HG02973 (cell line): ENCODE data around the gene TEX13D.
"Not testable (repeated sequence)": the region's sequence is repeated elsewhere in the genome, so short reads cannot be mapped to it uniquely, and the experiment has no call there.

Experiments used
- ATAC-seq: cut with Tn5 transposase; IDR thresholded peaks from one replicate; pipeline ENCODE4 v1.9.1; 2021; ENCODE audit warnings: moderate library complexity; ENCODE audit not compliant: unreplicated experiment

The TEX13D gene

DNA sequence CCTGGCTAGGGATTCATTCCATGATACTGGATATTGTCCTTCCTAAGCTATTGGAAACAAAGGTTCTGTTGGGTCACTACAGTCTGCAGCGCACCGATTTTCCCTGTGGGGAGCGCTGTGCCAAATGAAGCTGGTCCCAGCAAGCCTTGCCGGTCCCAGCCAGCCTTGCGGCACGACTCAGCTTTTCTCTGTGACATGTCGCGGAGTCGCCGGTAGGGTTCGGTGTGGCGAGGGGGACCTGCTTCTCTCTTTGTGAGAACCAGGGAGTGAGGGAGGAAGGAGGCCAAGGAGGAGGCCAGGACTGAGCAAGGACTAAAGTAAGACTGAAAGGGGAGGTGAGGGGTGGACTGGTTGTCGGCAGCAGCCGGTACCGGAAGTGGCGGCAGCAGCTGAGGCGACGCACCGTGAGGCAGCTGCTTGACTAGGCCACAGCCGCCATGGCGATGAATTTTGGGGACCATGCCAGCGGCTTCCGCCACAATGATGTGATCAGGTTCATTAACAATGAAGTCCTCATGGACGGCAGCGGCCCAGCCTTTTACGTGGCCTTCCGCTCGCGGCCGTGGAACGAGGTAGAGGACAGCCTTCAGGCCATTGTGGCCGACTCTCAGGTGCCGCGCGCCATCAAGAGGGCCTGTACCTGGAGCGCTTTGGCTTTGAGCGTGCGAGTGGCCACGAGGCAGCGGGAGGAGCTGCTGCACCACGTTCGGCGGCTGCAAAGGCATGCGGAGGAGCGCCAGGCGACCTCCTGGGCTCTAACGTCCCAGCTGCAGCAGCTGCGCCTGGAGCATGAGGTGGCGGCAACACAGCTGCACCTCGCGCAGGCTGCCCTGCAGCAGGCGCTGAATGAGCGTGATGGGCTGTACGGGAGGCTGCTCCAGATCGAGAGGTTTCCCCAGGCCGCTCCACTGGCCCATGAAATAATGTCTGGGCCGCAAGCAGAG lies at the start of gene TEX13D:
TEX13D (plus strand) TSS at position 180 of the 944 bp plus-strand sequence; CDS start at position 438, 258 bp downstream.
- ATAC-seq: no peak

DNA sequence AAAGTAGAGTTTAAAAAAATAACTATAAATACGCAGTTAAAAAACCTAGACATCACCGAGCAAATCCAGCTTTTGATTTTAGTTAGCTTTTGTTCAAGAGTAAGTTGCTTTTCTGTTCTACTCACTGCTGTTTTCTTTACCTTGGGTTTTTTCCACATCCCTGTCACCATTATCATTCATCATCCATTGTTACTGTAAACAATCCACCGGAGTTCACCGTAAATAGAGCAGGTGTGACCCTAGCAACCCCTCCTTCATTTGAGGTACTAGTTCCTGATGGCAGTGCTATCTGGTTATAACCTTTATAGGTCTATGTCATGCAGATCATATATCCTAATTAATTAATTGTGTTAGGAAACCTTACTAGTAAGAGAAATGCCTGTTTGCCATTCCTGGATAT lies 43.0 kb upstream of the TEX13D start:
- ATAC-seq: no peak

DNA sequence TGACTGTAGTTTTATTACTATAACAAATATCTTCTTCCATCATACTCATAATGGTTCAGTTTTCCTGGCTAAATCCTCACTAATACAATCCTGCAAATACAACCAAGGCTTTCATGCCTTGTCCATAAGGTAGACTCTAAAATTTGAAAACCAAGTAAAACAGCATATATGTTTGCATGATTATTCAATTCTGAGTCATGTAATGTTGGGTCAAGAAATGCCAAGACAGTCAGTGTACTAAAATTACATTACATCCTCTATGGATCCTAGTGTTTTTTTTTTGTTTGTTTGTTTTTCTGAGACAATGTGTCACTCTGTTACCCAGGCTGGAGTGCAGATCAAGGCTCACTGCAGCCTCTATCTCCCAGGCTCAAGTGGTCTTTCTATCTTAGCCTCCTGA lies 38.6 kb upstream of the TEX13D start:
- ATAC-seq: no peak

DNA sequence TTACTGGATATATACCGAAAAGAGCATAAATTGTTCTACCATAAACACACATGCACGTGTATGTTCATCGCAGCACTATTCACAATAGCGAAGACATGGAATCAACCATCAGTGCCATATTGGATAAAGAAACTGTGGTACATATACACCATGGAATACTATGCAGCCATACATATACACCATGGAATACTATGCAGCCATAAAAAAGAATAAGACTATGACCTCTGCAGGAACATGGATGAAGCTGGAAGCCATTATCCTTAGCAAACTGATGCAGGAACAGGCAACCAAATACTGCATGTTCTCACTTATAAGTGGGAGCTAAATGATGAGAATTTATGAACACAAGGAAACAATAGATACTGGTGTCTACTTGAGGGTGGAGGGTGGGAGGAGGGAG lies 33.1 kb upstream of the TEX13D start:
- not testable (repeated sequence) for ATAC-seq

DNA sequence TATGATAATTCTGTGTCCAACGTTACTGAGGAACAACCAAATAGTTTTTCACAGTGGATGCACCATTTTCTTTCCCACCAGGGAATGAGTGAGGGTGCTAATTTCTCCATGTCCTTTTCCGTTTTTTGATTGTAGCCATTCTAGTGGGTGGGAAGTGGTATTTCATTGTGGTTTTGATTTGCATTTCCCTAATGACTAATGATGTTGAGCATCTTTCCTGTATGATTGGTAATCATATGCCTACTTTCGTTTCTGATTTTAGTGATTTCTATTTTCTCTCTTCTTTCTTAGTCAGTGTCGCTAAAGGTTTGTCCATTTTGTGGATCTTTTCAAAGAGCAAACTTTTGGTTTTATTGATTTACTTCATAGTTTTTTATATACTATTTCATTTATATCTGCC lies 32.1 kb upstream of the TEX13D start:
- ATAC-seq: no peak

DNA sequence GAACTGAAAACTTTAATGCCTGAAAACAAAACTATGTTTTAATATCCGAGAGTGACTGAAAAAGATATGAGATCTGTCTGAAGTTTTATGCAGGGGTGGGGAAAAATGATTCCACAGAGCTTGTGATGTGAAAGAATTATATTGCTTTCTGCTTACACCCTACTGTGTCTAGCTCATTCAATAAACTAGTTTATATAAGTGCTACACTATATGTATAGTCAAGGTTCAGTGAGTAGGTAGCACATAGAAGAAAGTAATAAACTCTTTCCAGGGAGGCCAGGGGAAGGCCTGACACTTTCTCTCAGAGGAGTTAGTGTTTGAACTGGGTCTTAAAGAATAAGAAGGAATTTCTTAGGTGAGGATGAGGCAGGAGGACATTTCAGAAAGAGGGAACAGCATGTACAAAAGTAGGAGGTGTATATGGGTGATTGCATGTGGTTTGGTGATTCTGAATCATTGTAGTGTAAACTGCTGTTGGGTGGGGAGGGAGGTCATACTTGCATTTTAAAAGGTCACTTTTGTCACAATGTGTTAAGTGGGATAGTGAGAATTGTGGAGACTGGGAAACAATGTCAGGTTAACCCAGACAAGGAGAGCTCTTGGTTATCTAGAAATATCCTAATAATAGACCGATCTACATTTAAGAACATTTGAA lies 25.1 kb upstream of the TEX13D start:
- no peak for ATAC-seq

DNA sequence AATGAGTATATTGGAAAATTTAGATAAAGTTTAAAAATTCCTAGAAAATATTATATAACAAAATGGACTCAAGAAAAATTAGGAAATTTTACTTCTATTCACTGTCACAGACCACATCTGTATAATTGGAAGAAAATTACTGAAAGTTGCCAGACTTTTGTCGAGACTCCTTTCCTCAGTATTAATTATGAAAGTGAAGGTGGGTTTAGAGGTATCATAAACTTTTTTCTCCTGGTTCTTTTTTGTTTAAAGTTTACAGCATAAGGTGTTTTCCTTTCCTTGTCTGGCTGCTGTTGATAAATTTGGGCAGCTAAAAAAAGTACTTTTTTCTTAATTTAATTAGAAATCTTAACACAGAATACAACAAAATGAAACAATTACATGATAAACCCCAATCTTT lies 6.7 kb upstream of the TEX13D start:
- no peak for ATAC-seq

DNA sequence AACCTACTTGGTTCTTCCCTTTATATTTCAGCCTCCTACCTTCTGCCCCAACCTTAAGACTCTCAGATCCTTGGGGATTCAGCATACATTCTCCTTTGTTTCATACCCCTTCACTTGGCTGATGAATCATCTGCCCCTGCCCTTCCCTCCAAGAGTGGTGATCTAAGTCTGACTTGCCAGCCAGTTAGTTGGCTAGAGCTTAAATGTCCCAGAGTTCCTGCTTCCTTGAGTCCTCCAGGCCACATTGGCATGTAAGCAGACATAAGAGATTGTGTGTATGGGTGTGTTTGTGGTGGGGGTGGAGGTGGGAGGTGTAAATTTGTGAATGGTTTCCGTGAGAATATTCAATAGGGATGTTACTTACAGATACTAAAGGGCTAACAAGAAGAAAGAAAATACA lies 3.7 kb upstream of the TEX13D start:
- ATAC-seq: no peak

DNA sequence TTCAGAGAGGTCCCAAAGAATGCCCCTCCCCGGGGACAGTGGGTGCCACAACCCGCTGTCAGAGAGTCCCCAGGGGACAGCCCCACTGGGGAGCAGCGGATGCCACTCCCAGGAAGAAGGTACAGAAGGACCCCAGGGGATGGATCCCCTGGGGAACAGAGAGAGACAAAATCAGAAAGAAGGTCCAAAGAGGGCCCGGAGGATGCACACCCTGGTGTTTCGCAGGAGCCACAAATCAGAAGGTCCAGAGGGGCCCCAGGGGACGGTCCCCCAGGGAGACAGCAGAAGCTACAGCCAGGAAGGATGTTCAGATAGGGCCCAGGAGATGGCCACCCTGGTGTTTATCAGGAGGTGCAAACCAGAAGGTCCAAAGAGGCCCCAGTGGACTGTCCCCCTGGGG lies 1.4 kb downstream of the TEX13D start:
- no peak for ATAC-seq

DNA sequence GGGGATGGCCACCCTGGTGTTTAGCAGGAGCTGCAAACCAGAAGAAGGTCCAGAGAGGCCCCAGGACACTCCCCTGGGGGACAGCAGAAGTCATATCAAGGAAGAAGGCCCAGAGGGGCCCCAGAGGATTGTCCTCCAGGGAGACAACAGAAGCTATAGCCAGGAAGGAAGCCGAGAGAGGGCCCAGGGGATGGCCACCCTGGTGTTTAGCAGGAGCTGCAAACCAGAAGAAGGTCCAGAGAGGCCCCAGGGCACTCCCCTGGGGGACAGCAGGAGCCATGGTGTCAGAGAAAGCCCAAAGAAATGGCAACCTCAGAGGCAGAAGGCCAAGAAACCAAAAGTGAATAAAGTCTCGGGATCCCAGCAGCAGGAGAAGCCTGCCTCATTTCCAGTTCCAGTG lies 2.1 kb downstream of the TEX13D start:
- ATAC-seq: not testable (repeated sequence)

DNA sequence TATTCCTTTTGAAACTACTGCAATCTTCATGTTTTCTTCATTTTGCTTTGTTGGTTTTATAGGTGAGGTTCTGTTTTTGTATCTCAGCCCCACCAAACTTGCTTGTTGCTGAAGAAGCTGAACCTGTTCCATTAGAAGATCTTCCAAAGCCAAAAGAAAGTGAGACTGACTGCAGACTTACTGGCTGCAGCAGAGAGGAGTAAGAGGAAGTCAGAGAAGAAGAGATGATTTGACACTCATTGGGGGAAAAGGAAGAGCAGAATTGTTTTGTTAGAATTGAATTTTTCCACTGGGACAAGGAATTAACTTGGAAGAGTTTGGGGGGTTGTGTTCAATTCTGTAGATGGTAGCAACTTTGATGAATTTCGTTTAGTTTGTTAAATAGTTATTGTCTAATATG lies 3.1 kb downstream of the TEX13D start:
- no peak for ATAC-seq

DNA sequence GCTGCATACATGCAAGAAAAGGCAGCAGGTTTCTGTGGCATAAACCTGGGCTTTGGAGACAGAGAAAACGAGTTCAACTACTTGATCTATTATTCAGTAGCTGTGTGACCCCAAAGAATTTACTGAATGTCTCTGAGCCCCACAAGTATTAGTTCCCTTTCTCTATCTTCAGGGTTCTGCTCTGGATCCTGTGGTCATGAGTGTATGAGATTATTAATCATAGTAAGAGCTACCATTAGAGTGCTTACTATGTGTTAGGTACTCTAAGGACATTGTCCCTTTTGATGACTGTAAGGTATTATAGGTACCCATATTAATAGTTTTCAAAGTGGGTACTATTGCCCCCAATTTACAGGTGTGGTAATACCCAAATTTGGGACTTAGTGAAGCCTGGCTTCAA lies 5.5 kb downstream of the TEX13D start:
- no peak for ATAC-seq

DNA sequence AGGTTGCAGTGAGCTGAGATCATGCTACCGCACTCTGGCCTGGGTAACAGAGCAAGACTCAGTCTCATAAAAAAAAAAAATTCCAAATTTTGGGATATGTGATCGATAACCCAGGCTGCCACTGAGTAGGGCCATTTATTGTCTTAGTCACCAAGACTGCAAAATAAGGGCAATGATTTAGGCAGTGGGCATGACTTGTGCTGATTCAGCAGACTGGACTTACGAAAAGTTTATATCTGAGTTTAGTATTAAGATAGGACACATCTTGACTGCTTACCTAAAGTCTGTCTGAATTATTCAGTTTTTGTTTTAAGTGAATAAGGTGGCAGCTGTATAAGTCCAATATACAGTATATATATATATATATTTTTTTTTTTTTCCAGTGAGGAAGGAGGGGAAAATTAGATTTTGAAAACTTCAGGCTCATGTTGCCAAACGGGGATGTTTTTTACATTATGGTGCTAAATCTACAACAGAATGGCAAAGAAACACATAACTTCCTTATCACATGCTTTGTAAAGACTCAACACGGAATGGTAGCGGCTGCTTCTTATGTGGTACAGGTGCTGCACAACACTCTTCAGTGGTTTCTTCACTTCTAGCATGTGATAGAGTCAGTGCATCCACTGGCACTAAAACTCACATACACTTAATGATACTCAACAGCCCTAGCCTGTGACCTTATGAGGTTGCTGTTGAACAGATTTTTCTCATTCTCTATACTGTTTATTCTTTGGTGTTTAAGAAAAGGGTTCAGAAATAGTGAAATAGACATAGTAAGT lies 6.5 kb downstream of the TEX13D start:
- ATAC-seq: no peak

DNA sequence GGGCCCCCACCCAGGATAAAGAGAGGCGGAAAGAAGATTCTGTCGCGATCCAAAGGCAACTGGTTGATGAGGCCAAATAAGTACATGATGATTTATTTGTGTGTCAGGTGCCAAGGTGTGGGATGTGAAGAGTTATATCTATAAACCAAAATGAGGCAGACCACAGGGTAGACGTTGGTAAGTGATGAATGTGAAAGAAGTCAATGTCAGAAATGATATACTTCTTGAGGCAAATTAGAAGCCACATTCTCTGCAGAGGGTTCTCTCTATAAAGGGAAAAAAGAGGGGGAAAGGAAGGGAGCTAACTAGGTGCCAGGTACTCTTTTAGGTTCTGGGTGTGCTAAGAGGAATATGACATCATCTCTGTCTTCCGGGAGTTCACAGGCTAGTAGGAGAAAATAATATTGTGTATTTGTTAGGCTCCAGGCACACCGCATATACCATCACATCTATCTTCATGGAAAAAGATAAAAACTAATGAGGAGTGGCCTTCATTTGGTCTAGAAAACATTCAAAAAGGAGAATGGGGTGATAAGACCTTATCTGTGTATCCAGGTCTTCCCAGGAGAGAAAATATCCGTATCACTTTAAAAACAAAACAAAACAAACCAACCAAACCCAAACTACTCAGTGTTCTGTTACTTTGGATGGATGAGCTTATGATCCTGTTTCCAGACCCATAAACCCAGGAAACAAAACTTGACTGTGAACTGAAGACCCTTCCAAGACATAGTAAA lies 9.1 kb downstream of the TEX13D start:
- ATAC-seq: no peak

DNA sequence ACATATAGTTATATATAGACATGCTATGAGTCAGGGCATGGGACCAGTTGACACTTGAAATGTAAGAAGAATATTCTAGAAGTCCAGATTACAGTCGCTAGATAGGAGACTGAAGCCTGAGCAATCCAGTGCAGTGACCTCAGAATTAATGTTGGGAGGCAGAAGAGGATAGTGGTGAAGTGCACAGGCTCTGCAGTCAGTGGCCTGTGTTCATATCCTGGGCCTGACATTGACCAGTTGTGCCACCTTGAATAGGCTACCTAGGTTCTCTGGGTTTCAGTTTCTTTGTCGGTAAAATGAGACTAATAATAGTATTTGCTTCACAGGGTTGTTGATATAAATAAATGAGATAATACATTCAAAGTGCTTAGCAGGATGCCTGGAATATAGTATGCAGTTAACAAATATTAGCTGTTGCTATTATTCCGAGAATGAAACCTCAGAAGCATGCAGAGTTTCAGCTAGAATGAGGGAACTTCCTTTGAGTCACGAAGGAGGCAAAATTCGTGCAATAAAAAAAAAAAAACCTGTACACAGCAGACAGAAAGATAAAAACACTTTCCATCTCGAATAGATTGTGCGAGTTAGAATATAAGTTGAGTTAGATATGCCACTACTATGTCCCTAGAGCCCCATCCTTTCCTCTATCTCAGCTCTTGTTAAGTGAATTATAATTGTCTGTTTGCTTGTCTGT lies 9.9 kb downstream of the TEX13D start:
- no peak for ATAC-seq

DNA sequence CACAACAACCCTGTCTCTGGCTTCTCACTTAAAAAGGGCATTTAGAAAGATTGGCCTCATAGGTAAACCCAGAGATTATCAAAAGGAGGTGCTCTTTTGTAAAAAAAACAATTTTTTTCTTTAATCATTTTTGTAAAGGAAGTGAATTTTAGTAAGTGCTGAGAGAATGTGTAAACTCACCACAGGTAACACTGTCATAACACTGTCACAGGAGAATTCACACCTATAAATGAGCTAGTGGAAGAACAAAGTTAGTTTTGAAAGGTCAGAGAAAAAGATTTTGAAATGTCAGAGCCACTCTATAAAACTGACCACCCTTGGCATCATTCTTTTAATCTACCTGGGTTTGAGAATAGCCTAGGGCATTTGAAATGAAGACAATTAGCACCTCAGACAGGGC lies 10.6 kb downstream of the TEX13D start:
- ATAC-seq: no peak

DNA sequence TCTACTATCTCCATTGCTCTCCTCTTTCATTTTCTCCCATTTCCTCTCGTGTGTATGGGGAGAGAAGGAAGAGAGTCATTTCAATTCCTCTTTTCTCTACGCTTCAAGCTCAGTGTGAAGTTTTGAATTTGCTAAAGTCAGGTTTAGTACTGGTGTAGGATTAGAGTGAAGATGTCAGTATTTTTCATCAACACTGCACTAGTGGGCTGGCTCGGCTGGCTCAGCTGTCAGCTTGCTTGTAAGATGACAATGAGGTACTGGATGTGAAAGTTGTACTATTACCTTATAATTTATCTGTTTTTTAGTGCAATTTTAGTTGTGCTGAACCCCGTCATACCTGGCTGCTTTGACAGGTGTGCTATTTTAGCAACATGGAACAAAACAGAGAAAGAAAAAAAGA lies 11.8 kb downstream of the TEX13D start:
- no peak for ATAC-seq

DNA sequence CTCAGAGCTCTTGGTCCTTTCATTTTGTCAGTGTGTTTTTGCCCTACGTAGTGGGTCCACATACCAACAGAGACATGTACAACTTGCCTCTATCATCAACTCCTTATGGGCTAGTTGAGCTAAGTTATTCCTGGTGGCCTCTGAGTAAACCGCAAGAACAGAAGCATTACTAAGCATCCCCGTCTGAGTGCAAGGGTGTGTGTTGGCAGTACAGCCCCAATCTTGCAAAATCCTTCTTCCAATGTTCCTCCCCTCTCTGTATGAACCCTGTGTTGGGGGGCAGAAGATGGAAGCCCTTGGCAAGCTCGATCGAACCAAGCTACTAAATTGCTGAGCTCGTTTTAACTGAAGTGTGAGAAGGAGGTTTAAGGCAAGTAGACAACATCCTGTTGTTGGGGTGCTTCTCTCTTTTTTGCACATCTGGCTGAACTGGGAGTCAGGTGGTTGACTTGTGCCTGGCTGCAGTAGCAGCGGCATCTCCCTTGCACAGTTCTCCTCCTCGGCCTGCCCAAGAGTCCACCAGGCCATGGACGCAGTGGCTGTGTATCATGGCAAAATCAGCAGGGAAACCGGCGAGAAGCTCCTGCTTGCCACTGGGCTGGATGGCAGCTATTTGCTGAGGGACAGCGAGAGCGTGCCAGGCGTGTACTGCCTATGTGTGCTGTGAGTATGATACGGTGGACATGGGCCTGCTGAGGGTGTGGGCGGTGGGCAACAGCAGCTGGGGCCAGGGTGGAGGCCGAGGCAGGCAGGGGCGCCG lies 13.8 kb downstream of the TEX13D start, which contains the start of gene SH2D1A:
SH2D1A (plus strand) TSS at position 447 of the 760 bp plus-strand sequence; CDS start at position 527, 80 bp downstream.
- no peak for ATAC-seq

DNA sequence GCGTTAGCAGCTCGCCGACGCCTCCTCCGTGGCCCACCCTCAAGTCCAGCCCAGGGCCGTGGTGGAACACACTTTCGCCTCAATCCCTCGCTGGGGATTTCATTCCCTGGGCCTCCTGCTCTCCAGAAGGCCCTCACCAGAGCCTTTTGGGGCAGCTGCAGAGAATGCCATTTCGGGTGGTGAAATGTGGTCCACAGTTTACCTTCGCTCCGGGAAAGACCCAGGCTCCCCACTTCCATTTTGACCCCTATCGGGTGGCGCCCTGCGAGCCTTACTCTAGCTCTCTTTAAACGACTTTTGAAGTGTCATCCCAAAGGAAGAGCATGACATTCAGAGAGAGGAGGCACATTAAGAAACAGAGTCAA lies 14.4 kb downstream of the TEX13D start:
- no peak for ATAC-seq
